Activated T-cell treated with anti-CD3 and anti-CD28 coated beads, Interleukin-2, amount 50 U/mL, for 1 hour (primary cell): ENCODE data around the gene SEPTIN12.
"Not testable (repeated sequence)": the region's sequence is repeated elsewhere in the genome, so short reads cannot be mapped to it uniquely, and the experiment has no call there.

Experiments used
- DNase-seq: peaks from one replicate; pipeline ENCODE4 v3.0.0-alpha.2; 2020

SEPTIN12 gene

GRCh38 chr16:4801962-4802658, 14.0 kb upstream of the SEPTIN12 start, which contains the start of gene ROGDI:
TSS of gene ROGDI (minus strand) at chr16:4802633. CDS start at chr16:4802571, 62 bp downstream.
- DNase-seq = peak; percentile 82

DNA sequence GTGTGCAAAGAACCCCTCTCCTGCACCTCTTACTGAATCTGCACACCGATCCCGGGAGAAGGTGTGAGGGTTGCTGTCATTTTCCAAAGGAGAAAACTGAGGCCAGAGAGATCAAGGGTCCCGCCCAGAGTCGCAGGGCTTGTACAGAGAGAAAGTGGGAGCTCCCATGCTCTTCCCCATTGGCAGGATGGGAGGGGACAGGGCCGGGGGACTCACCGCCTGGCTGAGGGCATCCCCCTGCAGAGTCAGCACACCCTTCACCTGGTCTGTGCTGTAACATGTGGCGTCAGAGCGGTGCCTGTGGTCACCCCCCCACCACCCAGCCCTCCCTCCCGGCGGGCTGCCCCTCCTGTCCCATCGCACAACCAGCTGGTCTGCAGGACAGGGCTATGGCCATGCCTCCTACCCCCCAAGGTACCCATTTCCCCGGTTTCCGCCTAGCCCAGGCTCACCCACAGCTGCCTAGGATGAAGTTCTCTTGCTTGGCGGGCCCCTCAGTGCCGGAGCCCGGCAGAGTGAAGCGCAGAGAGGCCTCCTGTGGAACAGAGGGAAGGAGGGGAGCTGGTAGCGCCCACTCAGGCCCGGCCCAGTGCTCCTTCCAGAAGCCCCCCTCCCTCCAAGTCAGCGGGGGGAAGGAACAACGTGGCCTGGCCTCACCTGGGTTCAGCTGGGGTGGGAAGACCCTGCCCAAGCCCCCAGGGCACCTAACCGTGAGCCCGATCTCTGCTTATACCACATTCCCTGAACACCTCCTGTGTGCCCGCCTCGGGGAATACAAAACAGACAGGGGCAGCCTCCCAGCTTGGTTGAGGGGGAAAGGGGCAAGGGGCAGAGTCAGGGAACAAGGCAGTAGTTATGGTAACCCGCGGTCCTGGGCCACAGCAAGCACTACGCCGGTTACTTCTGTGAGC, 13.2 kb upstream of the SEPTIN12 start:
- DNase-seq = no peak

- DNase-seq = no peak
Measured at GRCh38 chr16:4800290-4801041, 12.3 kb upstream of the SEPTIN12 start.

DNA sequence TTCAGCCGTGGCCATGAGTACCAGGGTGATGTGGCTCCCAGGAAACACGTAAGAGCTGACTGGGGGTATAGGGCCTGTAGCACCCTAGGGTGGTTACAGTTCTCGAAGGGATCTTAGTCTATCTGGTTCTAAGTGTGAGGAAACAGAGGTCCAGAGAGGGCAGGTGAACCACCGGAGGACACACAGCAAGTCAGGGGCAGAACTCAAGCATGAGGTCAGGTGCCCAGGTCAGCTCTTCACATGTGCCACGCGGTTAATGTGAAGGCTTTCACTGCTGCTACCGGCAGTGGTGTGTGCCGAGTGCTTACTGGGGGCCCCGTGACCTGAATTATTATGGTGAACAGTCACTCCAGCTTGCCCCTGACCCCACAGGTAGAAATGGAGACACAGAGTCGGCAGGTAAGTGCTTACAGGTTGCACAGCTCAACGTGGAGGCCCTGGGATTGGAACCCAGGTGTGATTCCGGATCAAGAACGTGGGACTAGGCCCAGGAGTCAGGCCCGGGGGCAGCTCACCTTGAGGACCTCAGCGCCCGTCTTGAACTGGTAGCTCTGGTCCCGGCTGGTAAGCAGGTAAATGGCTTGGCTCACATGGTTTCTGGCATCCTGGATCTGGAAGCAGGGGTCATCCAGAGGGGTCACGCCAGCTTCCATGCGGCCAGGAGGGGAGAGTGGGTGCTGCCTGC, 11.2 kb upstream of the SEPTIN12 start:
- DNase-seq = no peak

DNA sequence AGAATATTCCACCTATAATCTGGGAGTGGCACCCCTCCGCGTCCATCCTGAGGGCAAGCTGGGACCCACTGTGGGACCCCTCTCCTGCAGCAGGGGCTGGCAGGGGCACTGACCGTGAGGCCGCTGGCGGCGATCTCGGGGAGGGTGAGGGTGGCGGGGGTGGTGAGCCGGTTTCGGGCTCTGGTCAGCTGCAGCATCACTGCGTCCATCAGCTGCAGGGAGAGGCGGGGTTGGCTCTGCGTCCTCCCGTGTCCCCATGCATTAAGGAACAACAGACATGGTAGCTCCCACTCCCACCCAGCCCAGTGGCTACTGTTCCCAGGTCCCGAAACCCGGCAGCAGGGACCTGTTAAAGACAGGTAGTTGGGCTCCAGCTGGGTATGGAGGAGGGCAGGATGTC, 10.3 kb upstream of the SEPTIN12 start:
- DNase-seq = no peak

GRCh38 chr16:4797805-4798252, 9.7 kb upstream of the SEPTIN12 start:
- DNase-seq = no peak

DNA sequence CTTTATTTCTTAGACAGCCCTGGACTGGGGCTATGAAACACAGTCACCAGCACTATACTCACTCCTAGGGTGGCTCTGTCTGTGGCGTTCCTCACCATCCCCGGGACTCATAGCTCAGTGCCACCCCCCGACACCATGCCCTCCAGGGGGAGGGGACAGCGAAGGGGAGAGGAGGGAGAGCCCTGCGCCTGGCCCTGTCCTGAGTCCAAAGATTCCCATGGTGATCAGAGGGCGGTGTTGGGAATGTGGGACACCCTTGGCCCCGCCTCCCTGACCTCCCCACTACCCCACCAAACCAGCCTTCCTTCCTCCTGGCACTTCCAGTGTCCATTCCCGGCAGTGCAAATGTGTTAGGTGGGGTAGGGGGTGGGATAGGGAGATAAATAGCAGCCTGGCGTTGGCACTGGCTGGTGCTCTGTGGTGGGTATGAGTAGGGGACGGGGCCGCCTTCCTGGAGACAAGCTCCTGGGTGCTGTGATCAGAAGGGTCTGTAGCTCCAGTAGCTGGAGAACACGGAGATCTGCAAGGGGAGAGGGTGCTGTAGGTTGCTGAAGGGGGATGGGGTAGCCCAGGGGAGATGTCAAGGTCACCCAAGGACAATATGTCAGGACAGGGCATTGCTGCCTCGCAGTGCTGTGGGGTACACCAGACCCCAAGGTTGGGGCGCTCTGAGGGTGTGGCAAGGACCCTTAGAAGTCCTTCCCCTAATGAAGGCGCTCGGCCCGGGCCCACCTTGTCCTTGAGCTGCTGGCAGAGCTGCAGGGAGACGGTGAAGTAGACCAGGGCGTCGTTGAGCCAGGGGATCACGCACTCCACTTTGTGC, 9.0 kb upstream of the SEPTIN12 start:
- DNase-seq = no peak

DNA sequence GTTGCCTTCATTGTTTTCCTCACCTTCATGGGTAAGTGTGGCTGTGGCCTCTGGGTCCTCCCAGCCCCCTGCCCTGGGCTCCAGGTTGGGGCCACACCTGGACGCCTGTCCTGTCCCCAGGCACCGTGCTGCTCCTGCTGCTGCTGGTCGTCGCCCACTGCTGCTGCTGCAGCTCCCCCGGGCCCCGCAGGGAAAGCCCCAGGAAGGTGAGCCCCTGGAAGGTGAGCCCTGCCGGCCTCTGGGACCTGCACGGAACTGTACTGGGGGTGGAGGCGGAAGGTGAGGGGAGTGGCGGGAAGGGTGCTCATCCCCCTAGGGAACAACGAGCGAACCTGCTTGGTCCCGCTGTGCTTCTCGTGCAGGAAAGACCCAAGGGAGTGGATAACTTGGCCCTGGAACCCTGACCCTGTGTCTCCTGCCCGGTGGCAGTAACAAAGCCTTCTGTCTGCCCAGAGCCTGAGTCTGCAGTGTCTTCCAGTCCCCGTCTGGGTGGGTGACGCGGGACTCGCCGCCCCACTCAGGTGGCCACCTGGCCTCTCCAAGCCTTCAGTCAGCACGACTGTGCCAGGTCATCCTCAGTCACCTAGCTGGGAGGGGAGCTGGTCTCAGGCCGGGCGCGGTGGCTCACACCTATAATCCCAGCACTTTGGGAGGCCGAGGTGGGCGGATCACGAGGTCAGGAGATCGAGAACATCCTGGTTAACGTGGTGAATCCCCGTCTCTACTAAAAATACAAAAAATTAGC, 7.9 kb upstream of the SEPTIN12 start:
- DNase-seq = no peak

GRCh38 chr16:4795181-4795827, 7.2 kb upstream of the SEPTIN12 start, which contains the start of gene SMIM22:
TSS of gene SMIM22 (plus strand) at chr16:4795369. CDS start at chr16:4795735, 366 bp downstream.
- DNase-seq = no peak

DNA sequence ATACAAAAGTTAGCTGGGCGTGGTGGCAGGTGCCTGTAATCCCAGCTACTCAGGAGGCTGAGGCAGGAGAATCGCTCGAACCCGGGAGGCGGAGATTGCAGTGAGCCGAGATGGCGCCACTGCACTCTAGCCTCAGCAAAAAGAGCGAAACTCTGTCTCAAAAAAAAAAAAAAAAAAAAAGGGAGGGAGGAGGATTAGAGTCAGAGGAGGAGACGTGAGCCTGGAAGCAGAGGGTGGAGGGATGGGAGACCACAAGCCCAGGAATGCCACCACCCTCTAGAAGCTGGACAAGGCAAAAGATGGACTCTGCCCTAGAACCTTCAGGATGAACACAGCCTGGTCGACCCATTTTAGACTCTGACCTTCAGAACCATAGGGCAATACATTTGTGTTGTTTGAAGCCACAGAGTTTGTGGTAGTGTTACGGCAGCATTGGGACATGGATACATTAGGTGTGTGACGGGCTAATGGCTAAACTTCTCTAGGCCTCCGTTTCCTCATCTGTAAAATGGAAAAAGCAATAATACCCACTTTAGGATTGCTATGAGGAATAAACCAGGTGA, 4.9 kb upstream of the SEPTIN12 start:
- no peak for DNase-seq

DNA sequence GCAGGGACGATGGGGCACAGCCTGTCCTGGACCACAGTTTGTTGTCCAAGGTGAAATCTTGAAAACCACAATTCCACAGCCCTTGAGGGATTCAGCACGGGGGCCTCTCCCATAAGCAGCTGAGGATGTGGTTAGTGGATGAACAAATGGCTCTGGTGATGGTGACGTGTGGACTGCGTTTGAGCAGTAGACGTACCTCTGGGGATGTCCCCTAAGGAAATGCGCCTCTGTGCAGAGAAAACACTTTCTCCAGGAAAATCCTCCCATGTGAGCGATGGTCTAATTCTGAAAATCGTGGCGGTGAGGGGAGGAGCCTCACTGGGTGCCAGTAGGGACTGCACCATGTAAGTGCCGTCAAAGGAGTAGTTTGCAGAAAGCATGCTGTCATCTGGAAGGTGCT, 2.7 kb upstream of the SEPTIN12 start:
- DNase-seq = no peak

DNA sequence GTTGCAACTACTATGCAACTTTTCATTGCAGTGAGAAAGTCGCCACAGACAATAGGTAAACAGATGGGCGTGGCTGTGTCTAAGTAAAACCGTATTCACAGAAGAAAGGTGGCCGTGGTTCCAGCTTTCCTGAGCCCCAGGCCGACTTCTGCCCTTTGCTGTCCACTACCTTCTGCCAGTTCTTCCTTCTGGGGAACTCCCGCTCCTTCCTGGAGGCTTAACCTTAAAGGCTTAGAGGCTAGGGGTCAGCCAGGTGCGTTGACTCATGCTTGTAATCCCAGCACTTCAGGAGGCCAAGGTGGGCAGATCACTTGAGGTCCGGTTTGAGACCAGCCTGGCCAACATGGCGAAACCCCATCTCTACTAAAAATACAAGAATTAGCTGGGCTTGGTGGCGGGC, 2.1 kb upstream of the SEPTIN12 start:
- no peak for DNase-seq

GRCh38 chr16:4788910-4789309, 765 bp upstream of the SEPTIN12 start:
- no peak for DNase-seq

- no peak for DNase-seq
Measured at GRCh38 chr16:4788489-4788889, 344 bp upstream of the SEPTIN12 start.

GRCh38 chr16:4787068-4787467, 1.1 kb downstream of the SEPTIN12 start:
- no peak for DNase-seq

GRCh38 chr16:4785758-4786433, 2.2 kb downstream of the SEPTIN12 start:
- no peak for DNase-seq

GRCh38 chr16:4784444-4784987, 3.6 kb downstream of the SEPTIN12 start:
- not testable (repeated sequence) for DNase-seq

DNA sequence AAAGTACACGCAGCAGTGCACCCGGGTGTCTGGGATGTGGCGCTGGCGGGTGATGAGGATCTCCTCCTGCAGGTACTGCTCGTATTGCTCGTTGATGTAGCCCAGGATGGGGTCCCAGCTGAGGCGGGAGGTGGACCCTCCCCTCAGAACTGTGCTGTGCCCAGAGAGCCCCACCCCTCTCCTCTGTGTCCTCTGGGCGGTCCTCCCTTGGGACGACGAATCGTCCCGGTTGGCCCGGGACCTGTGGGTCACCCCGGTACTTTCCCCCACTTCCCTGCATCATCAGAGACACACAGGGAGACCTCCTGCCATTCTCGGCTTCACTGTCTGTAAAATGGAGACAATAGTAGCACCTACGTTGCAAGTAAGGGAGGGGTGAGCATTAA, 4.2 kb downstream of the SEPTIN12 start:
- DNase-seq = no peak
